Activated T-cell treated with anti-CD3 and anti-CD28 coated beads, Interleukin-2, amount 50 U/mL, for 48 hours (primary cell): ENCODE measurements around the gene PTH2R.
"Not testable (repeated sequence)": the region's sequence is repeated elsewhere in the genome, so short reads cannot be mapped to it uniquely, and the experiment has no call there.

Experiments used
- DNase-seq, 2 experiments: peaks; one replicate each; pipeline ENCODE4 v3.0.0-alpha.2; 2020

PTH2R gene, protein sequence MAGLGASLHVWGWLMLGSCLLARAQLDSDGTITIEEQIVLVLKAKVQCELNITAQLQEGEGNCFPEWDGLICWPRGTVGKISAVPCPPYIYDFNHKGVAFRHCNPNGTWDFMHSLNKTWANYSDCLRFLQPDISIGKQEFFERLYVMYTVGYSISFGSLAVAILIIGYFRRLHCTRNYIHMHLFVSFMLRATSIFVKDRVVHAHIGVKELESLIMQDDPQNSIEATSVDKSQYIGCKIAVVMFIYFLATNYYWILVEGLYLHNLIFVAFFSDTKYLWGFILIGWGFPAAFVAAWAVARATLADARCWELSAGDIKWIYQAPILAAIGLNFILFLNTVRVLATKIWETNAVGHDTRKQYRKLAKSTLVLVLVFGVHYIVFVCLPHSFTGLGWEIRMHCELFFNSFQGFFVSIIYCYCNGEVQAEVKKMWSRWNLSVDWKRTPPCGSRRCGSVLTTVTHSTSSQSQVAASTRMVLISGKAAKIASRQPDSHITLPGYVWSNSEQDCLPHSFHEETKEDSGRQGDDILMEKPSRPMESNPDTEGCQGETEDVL

DNA sequence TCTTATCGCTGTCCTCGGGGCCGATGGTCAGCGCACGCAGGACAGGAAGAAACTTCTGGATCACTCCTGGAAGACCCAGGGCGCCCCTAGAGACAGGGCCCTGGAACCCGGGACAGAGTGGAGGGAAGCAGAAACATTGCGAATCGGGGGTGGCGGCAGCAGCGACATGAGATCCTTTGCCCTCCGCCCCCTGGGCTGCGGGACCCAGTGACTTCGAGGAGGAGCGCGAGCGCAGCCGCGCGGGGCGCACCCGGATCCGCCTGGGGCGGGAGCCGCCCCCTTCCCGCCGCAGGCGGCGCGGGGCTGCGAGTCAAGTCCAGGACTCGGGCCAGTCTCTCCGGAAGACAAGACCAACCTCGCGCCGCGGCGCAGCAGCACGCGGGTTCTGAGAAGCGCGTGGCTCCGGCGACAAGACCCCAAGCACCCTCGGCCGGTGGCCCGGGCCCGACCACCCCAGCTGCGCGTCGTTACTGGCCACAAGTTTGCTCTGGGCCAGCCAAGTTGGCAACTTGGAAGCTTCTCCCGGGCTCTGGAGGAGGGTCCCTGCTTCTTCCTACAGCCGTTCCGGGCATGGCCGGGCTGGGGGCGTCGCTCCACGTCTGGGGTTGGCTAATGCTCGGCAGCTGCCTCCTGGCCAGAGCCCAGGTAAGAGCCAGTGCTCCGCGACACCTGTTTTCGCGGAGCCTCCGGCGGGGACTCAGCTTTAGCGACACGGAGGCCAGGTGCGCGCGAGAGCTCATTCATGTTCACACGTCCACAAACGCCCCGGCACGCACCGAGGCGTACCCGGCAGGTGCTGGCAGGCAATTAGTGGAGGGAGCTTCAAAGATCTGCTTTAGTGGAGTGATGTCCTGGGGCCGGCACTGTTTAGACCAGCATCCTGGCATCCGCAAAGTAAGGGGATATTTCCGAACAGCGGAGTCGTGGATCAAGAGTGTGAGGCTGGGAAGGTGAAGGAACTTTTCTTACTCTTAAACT lies at the start of gene PTH2R:
Gene PTH2R, plus strand, starts transcription at position 319 of the 978 bp plus-strand sequence. Its CDS starts 252 bp downstream, at position 571.
- peak; percentile 17 to 20 for DNase-seq

DNA sequence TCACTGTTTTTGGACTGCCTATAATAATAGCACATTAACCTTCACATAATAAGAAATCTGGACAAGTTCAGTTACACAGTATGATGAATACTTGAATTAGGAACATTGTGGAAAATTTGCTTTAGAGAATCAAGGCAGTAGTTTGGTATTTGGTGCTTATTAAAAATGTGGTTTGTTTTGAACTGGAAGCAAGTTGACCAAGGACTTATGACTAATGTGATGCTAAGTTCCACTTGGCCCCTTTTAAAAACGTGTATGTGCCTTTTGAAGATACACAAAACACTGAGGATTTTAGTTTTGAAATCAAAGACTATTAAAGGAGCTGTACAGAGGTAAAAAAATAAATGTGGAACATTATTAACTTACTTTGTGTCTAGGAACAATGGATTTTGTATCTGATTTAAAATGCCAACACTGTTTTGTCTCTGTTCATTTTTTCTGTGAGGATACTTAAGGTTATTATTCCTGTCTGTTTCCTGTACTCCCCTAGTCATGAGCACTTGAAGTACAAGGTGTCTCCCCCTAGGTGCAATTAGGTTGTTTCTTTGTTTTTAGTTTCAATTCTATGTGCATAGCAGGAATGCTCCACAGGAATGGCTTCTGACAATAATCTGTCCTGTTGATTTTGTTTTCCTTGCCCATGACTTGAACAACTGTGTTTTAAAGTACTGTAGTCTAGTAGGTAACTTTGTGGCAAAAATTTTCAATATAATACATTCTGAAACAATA lies 49.6 kb upstream of the PTH2R start:
- no peak for DNase-seq

DNA sequence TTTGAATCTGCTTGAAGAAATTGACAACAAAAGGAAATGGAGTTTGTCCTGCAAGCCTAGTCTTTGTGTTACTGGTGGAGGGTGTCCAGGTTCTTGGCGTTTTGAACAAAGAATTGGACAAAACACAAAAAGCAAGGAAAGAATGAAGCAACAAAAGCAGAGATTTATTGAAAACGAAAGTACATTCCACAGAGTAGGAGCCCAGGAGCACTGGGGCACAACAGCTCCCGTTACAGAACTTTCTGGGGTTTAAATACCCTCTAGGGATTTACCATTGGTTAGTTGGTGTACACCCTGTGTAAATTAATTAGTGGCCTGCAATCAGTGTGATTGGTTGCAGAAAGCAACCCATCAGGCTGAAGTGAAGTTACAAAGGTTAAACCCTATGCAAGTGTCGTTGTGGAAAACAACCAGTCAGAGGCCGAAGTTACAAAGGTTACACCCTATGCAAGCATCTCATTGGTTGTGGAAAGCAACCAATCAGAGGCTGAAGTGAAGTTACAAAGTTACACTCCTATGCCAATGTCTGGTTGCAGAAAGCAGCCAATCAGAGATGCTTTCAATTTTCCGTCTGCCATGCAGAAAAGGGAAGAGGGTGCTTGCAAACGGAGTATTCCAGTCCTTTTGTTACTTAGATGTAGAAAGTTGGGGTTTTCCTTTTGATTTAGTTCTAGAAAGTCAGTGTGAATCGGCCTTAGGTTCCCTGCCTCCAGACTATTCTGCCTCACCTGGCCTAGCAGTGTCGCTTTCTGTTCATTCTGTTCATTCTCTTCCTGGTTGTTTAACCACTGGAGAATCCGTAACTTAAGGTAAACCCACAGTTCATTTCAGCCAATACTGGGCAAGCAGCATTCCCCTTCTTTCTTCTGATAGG lies 47.6 kb upstream of the PTH2R start:
- DNase-seq = no peak

DNA sequence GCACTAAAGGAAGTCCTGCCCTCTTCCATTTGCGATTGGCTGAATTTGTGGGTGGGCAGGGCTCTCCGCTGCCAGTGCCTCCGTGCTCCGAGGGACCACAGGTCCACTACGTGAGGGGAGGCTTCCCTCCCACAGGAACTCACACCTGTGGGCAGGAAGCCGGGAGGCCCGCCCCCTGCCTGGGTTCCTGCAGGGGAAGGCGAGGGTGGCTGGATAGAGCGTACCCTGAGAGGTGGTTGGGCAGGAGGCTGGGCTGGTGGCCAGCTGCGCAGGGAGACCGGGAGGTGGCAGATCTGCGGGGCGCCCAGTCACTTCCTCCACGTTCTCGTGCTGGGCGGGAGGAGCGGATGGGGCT lies 47.0 kb upstream of the PTH2R start:
- DNase-seq = no peak

GRCh38 chr2:208360259-208361076 lies 46.1 kb upstream of the PTH2R start:
- DNase-seq = no peak

DNA sequence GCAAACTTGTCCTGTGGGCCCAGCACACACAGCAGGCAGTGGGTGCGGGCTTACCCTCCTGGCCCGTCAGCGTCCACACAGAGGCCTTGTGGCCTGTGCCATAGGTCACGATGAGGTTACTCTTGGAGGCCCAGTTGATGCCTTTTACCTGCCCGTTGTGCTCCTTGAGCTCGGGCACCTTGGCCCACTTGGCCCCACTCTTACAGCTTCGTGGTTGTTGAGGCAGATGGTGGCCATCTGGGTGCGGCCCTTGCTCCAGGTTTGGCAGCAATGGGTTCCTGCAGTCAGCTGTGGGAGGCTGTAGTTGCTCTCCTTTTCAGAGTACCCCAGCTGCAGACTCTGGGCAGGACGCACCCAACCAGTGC lies 45.5 kb upstream of the PTH2R start:
- no peak for DNase-seq

- DNase-seq = no peak
These were observed 43.1 kb upstream of the PTH2R start for GRCh38 chr2:208363485-208363884.

- DNase-seq = no peak
These were observed 40.1 kb upstream of the PTH2R start for GRCh38 chr2:208366215-208367127.

- DNase-seq = no peak
These were observed 37.5 kb upstream of the PTH2R start for GRCh38 chr2:208369091-208369490.

GRCh38 chr2:208370881-208371633 lies 35.5 kb upstream of the PTH2R start:
- no peak for DNase-seq

GRCh38 chr2:208371634-208371935 lies 35.0 kb upstream of the PTH2R start:
- no peak for DNase-seq

DNA sequence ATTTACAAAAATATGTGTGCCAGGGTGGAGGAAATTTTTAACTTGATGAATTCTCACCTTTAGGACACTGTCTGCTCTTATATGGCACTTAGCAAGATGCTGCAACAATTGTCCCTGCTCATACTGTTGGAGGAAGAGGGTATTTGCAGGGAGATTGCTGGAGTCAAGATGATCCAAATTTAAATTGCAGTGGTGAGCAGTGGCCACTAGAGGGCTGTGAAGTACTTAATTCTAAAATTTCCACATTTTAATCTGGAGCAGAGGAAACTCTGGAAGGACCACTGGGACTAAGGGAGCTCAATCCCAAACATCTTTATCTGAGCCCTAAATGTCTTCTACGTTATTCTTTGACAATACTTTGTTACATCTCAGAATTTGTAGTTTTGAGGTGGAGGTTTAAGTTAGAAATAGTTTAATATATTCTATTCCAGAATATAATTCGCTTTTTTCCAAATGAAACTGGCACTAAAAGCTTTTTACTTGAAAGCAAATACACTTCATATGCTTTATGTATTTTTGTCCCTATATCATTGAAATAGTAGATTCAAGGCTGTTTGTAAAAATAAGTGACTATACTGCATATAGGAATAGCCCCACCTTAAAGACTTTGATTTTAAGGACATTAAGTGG lies 33.0 kb upstream of the PTH2R start:
- DNase-seq = peak in 1 of 2 experiments; percentile 27

DNA sequence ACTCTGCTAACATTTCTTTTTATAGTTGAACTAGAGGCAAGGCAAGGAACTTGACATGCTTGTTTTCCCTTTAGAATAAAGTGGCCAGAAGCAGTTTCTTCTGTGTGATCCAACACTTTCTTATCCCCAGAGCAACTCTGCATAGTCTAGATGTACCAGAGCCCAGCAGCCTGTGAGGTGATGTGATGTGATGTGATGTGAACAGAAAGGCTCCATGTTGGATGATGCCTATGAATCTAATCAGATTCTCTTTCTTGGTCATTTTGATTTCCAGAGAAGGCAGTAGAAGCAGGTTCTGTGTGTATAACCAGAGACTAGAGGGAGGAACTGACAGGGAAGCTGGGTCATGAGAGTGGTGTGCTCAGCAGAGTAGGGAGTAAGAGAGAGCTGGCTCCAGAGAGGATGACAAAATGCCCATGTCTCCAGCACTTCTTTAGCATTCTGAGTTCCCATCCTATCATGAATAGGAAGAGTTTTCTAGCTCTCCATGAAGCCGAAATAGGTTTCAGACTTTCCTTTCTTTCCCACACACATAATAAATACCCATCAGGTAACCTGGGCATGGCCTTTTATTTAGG lies 31.0 kb upstream of the PTH2R start:
- DNase-seq = no peak

- not testable (repeated sequence) for DNase-seq
These were observed 29.2 kb upstream of the PTH2R start for GRCh38 chr2:208377344-208377860.

DNA sequence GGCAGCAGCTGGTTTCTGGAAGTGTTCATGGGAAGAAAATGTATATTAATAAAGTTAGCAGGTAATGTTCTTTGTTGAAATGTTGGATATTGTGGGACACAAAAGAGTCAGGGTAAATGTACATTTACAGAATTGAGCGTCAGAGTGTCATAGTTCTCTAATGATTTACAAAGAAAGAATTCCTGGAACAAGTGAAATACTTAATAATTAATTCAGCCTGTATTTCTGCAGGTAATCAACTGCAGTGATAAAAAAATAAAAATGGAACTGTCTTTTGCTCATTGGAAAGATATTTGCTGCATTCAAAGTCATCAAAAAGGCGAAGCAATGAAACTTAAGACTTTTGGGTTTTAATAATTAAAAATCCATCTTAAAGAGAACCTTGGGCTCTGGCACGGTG lies 27.4 kb upstream of the PTH2R start:
- no peak for DNase-seq

DNA sequence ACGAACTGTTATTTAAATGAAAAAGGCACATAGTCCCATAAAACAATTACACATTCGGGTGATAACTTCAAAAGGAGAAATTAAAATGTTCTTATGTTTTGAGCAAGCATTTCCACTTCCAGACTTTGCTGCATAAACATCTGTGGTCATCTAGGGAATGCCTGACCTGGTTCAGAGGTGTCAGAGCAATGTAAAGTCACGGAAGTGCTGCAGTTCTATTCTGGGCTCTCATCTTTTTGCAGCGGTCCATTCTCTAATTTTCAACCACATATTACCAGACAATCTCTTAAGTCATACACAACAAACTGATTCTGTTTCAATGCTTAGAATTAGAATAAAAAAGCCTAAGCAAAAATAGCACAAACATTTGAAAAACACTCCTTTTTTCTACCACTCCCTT lies 22.0 kb upstream of the PTH2R start:
- no peak for DNase-seq

DNA sequence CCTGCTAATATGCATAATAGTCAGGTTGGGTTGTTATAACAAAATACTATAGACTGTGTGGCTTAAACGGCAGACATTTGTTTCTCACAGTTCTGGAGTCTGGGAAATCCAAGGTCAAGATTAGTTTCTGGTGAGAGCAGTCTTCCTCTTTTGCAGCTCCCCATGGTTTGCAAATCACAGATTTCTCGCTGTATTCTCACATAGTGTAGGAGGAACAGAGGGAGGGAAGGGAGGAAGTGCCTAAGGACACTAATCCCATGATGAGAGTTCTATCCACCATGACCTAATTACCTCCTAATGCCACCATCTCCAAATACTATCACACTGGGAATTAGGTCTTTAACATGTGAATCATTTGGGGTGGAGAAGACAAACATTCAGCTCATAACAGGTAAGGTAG lies 20.1 kb upstream of the PTH2R start:
- DNase-seq = no peak

DNA sequence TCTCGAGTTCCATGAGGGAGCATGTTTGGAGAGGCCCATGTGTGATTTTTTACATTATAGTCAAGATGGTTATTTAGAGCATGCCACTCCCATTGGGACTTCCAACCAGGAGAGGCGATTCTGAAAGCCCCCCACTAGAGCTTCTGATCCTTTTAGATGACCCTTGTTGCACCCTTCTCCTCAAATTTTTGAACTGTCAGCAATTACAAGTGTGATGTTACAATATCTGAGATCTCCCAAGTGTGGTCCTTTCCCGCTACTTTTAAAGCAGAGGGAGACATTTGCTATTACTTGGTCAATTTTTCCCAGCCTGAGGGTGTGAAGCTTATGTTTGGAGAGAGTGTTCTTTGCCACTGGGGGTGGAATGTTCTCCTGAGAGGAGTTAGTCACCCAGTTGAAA lies 16.7 kb upstream of the PTH2R start:
- DNase-seq = no peak
